ENCODE results near the gene QARS1.

Gene QARS1

GRCh38 chr3:49104427-49105291 lies at the start of gene QARS1:
QARS1 (minus strand) TSS chr3:49104757; CDS start chr3:49104733, 24 bp downstream.
- peak; percentile 17 for DNase-seq

- DNase-seq: no peak
Measured at GRCh38 chr3:49153349-49153912, 48.9 kb upstream of the QARS1 start.

GRCh38 chr3:49151610-49152009 lies 47.1 kb upstream of the QARS1 start:
- DNase-seq: no peak

DNA sequence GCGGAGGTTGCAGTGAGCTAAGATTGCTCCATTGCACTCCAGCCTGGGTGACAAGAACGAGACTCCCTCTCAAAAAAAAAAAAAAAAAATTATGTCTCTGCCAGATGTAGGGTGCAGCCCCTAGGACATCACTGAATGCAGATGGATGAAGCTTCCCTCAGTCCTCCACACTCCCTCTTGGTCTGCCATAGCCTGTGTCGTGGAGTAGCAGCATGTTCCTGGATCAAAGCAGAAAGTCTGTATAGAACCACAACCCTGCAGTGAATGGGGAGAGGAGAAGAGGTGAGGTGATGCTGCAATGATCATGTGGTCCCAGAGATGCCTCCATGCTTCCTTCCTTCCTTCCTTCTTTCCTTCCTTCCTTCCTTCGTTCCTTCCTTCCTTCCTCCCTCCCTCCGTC lies 43.6 kb upstream of the QARS1 start:
- DNase-seq: no peak

GRCh38 chr3:49140080-49140479 lies 35.5 kb upstream of the QARS1 start:
- no peak for DNase-seq

- DNase-seq: no peak
Measured at GRCh38 chr3:49135499-49135898, 30.9 kb upstream of the QARS1 start.

DNA sequence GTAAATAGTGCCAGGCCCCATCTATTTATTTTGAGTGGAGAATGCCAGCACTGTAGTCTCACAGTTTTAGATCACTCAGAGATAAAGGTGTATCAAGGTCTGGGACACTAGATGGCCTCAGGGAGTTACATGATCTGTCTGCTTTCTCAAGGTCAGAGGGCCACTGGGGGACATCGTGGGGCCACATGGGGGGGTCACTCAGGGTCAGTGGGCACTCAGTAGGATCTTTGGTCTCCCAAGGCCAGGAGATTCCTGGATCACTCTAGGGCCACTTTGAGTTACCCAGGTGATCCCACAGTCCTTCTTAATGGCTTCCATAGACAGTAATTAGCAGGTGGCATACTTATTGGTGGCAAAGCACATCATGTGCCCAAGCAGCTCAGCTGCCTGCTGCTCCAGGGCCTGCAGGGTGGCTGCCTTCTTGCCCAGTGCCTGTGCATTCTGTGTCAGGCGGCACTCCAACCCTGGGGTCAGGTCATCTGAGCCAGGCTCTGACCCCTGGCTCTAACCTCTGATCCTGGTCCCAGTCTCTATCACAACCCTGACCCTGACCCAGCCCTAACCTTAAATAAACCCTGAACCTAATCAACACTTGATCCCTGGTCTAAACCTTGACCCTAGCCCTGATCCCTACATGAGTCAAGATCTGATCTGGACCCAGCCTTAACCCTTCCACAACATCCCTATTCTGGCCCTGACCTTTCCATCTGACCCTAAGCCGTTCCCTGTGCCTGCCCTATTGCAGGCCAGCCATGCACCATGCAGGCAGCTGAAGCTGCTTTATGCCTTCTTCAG lies 30.1 kb upstream of the QARS1 start:
- no peak for DNase-seq

DNA sequence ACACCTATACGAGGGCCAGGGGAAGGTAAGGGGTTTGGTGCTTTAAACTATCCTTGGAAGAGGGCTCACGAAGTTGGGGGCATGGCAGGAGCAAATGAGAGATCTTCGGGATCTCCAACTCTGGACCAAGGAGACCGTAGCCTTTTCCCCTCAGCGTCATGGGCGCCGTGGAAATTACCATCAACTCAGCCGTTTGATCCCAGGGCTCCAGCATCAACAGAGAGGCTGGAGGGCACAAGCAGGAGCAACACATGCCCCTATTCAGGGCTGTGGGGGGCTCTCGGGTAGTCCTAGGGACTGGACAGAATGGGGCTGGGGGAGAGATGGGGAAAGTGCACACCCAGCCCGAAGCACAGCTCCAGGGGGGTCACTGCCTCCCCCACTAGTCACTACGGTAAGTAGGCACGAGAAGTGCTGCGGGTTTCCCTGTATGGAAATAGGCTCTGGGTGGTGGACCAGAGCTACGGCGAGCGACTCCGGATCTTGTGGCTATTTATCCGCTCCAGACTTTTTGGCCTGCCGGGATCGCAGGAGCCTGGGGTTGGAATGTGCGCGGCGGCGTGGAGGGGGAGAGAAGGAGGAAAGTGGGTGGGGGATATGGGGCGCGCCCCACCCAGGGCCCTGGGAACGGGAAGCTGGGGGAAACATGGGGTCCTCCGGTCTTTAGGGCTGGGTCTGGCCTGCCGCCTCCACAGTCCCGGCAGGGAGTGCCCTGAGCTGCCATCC lies 28.8 kb upstream of the QARS1 start:
- DNase-seq: no peak

DNA sequence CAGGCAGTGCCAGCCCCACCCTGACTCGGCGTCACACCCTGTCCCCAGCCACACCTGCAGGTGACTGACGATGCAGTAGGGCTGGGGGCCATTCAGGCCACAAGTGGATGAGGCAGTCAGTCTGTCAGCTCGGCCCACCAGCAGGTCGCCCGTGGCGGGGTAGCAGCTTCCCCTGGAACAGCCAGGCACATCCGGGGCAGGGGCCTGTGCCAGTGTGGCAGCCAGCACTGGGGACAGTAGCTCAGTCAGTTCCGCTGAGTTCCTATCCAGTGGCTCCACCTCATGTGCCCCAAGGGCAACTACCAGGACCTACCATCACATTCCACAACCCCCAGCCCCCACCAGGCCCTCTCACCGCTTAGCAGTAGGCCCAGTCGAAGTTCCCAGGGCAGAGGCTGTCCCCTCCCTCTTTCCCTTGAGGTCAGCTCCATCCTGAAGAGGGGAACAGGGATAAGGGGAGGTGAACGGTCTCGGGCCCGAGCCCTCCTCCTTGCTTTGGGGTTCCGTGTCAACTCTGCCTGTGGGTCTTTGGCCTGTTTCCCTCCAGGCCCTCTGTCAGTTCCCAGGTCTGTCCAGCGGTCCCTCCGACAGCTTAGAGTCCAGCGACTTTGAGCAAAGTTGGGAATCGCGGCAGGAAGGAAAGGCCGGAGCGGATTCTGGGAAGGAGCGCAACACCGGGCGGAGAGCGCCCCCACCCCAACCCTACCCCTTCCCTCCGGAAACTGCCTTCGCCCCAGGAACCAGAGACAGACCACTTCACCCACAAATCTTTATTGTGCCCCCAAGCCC lies 28.1 kb upstream of the QARS1 start, which contains the start of gene LAMB2:
Gene LAMB2, minus strand, starts transcription at position 614 of the 789 bp plus-strand sequence. Its CDS starts 183 bp downstream, at position 431.
- DNase-seq: no peak

- no peak for DNase-seq
Measured at GRCh38 chr3:49132073-49132436, 27.5 kb upstream of the QARS1 start.

DNA sequence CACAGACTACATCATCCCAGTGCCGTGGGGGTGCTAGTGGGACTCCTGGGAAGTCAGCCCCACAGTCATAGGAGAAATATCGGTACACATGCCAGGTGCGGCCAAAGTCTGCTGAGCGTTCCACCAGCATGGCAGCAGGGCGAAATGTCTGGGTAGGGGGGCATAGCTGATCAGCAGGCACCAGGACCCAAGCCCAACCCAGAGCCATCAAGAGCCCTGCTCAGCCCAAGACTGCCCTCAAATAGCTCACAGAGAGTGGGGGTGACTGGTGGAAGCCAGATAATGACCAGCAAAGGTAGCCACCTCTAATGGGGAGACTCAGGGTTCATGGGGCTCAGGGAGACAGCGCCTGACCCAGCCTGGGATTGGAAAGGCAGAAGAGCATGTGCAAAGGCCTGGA lies 27.0 kb upstream of the QARS1 start:
- no peak for DNase-seq

DNA sequence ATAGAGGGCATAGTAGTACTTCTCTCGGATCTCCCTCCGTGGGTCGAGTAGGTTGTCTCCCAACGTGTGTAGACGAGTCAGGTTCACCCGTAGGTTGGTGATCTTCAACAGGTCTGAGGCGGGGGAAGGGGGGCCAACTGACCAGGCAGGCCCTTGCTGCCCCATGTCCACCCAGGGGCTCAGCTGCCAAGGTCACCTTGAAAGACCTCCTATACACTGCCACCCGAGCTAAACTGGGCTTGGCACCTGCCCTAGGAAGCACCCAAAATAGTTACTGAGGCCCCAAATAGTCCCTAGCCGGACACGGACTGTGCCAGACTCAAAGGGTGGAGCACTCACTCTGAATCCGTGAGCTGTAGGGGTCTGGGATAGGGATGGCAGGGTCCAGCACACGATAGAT lies 26.5 kb upstream of the QARS1 start:
- DNase-seq: no peak

GRCh38 chr3:49124991-49125670 lies 20.6 kb upstream of the QARS1 start:
- no peak for DNase-seq

- DNase-seq: no peak
Measured at GRCh38 chr3:49124203-49124602, 19.6 kb upstream of the QARS1 start.

- DNase-seq: no peak
Measured at GRCh38 chr3:49123687-49124086, 19.1 kb upstream of the QARS1 start.

DNA sequence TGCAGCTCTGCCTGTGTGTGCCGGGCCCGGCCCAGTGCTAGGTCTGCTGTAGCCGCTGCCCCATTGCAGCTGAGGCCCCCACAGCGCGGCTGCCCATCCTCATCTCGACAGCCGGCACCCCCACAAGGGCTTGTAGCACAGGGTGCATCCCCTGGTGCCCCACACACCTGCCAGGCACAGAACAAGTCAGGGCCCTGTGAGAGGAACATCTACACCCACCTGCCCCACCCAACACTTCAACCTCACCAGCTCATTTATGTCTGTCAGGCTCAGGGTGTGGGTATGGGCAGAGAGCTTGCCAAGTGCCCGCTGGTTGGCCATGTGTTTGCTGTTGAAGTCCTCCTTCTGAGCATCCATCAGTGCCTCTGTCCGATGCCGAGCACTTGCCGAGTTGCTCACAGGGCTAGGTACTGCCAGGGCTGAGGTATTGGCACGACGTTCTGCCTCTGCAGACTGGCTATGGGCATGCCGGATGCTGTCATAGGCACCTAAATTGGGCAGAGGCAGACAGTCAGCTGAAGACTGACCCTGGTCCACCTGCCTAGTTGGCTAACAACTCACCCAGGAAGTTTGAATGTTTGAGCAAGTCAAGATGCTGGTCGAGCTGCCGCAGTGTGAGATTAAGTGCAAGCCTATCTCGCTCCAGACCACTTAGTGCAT lies 18.5 kb upstream of the QARS1 start:
- no peak for DNase-seq

DNA sequence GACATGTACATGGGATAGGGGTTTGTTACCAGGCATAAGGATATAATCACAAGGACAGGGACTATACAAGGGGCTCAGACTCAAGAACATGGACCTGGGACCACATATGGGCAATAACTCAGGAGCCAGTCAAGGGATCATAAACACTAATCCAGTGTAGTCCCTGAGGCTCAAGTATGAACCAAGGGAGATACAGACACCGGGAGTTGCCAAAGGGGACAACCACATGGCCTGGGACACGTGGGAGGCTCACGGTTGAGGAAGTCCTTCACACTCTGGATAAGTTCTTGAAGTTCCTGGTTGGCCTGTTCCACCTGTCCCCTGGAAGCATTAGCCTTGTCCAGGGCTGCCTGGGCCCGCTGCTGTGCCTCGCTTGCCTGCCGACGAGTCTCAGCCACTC lies 17.9 kb upstream of the QARS1 start:
- DNase-seq: no peak

- DNase-seq: no peak
Measured at GRCh38 chr3:49122022-49122421, 17.5 kb upstream of the QARS1 start.

- DNase-seq: no peak
Measured at GRCh38 chr3:49121132-49121736, 16.7 kb upstream of the QARS1 start.

- peak; percentile 43 for DNase-seq
Measured at GRCh38 chr3:49120438-49121131, 16.0 kb upstream of the QARS1 start, which contains the start of gene USP19. USP19 (minus strand) TSS chr3:49120823; CDS start chr3:49119145, 1,678 bp downstream.

All from NCI-H1694 (cell line).